GM23248 (cell line): ENCODE measurements around the gene UCN. TPM values are rescaled to one million over a fixed set of nuclear protein-coding genes. Genes with fewer than 3 reads are reported as not detected.

ENCODE experiments used
- DNase-seq: peaks from one replicate; pipeline ENCODE4 v3.0.0-alpha.2; 2015
- H2AFZ ChIP-seq: fragments of 200-600 bp; sonication (generic); 2 replicates; pipeline ENCODE4 v1.6.1; 2016; ENCODE audit warnings: antibody characterized with exemption
- H3F3A ChIP-seq: fragments of 200-600 bp; sonication (generic); 2 replicates; pipeline ENCODE4 v1.6.1; 2016; ENCODE audit warnings: mild to moderate bottlenecking, antibody characterized with exemption, mixed run types; ENCODE audit not compliant: insufficient read depth
- H3K27ac ChIP-seq: fragments of 200-600 bp; sonication (generic); 2 replicates; pipeline ENCODE4 v1.5.1; 2016; ENCODE audit warnings: mild to moderate bottlenecking
- H3K27me3 ChIP-seq: fragments of 200-600 bp; sonication (generic); replicated peaks from 2 replicates; pipeline ENCODE4 v1.6.1; 2016; ENCODE audit warnings: mild to moderate bottlenecking; ENCODE audit not compliant: insufficient read depth
- H3K36me3 ChIP-seq: fragments of 200-600 bp; sonication (generic); 2 replicates; pipeline ENCODE4 v1.6.1; 2016; ENCODE audit warnings: low read depth, mild to moderate bottlenecking
- H3K4me1 ChIP-seq: fragments of 200-600 bp; sonication (generic); 2 replicates; pipeline ENCODE4 v1.6.1; 2016; ENCODE audit warnings: mild to moderate bottlenecking; ENCODE audit not compliant: insufficient read depth
- H3K4me2 ChIP-seq: fragments of 200-600 bp; sonication (generic); one replicate; pipeline ENCODE4 v1.6.1; 2016; ENCODE audit warnings: mild to moderate bottlenecking; ENCODE audit not compliant: unreplicated experiment
- H3K4me3 ChIP-seq: fragments of 200-600 bp; sonication (generic); 2 replicates; pipeline ENCODE4 v1.5.1; 2016; ENCODE audit warnings: mild to moderate bottlenecking
- H3K79me2 ChIP-seq: fragments of 200-600 bp; sonication (generic); 2 replicates; pipeline ENCODE4 v1.6.1; 2016; ENCODE audit warnings: mild to moderate bottlenecking; ENCODE audit not compliant: insufficient read depth
- H3K9ac ChIP-seq: fragments of 200-600 bp; sonication (generic); 2 replicates; pipeline ENCODE4 v1.6.1; 2016; ENCODE audit warnings: mild to moderate bottlenecking
- H3K9me2 ChIP-seq: fragments of 200-600 bp; sonication (generic); 2 replicates; pipeline ENCODE4 v1.6.1; 2016; ENCODE audit warnings: mixed run types, mild to moderate bottlenecking, moderate library complexity; ENCODE audit not compliant: insufficient read depth
- H3K9me3 ChIP-seq: fragments of 200-600 bp; sonication (generic); one replicate; pipeline ENCODE4 v1.6.1; 2017; ENCODE audit warnings: low read depth
- H4K20me1 ChIP-seq: fragments of 200-600 bp; sonication (generic); 2 replicates; pipeline ENCODE4 v1.6.0; 2016; ENCODE audit not compliant: insufficient read depth
- EZH2 ChIP-seq: fragments of 200-600 bp; sonication (generic); IDR thresholded peaks from 2 replicates; pipeline ENCODE4 v1.6.1; 2018; ENCODE audit warnings: antibody characterized with exemption, mild to moderate bottlenecking; ENCODE audit not compliant: insufficient read depth, poor library complexity, severe bottlenecking
- EZH2phosphoT487 ChIP-seq: fragments of 200-600 bp; sonication (generic); IDR thresholded peaks from 2 replicates; pipeline ENCODE4 v1.6.1; 2018; ENCODE audit warnings: antibody characterized with exemption, moderate library complexity, mild to moderate bottlenecking, low read depth; ENCODE audit not compliant: insufficient read depth
- WGBS, 2 experiments: methylation state at CpG; one replicate each; pipeline ENCODE4 v1.1.6; 2015 to 2017; ENCODE audit warnings: low lambda C conversion rate in 2 of 2, low coverage in 1 of 2; ENCODE audit errors: missing lambda C conversion rate in 2 of 2; 5-methylcytosine and 5-hydroxymethylcytosine counted together
- in situ Hi-C: fragments of 300-500 bp; cut with MboI; formaldehyde crosslinking; loops from 2 replicates; pipeline ENCODE4 v1.15.0; 2020
- polyA plus RNA-seq: library from polyadenylated mRNA; unstranded; fragments of >200 nt; fragmentation: Nextera tagmentation; extraction: Ambion mirVana; gene quantifications from 2 replicates; pipeline ENCODE4 v1.2.1, GENCODE V29; 2016
- total RNA-seq: library from RNA; depleted of rRNA; stranded (reverse); fragments of >200 nt; shearing (Covaris generic); gene quantifications from 2 replicates; pipeline ENCODE4 v1.2.3, GENCODE V29; 2014

UCN gene
- total and polyA plus RNA-seq, 2 experiments from 2014 or later = 1.6 TPM; not detected in 1

DNA sequence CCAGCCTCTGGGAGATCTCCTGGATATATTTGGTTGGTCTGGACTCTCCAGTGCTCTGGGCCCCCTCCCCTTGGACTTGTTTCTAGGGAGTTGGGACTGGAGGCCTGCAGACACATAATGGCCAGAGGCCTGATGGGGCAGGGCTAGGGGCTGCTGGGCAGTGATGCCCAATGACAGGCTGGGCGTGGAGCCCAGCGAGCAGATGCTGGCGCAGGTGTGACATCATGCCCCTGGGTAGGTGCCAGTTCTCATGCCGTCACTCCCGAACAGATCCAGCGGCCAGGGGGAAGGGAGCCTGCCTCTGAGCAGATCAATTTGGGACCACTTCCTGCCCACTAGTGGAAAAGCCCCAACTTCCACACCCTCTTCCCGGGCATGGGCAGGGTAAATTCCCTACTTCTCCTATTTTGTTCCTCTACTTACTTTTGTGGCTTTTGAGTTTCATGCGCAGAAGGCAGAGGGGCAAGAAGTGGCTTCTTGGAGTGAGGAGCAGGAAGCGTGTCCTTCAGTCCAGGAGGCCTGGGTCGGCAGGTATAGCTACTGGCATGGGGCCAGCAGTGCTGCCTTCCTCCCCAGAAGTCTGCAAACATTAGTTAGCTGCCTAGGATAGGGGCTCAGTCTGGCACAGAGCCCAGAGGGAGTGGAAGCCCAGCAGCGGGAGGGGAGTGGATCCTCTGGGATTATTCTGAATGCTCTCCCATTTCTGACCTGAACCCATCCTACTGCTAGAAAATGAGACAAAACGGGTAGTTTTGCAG lies 8.6 kb upstream of the UCN start:
- in situ Hi-C loops = no loop called here
- H3K27ac ChIP-seq = no peak overlapping the region
- H3K4me2 ChIP-seq = no peak overlapping the region
- no peak overlapping the region for H2AFZ ChIP-seq
- H3K4me3 ChIP-seq = no peak overlapping the region
- H3K9me3 ChIP-seq = no peaks in the 10 kb centered on the region
- H3F3A ChIP-seq = peaks cover 13% of the 10 kb centered on the region
- DNase-seq = no peak
- H3K4me1 ChIP-seq = peaks cover 13% of the 10 kb centered on the region
- H4K20me1 ChIP-seq = no peaks in the 10 kb centered on the region
- H3K27me3 ChIP-seq = no peaks in the 10 kb centered on the region
- TF ChIP-seq EZH2 (no peak), EZH2phosphoT487 (no peak)
- H3K36me3 ChIP-seq = no peaks in the 10 kb centered on the region
- 81 to 82% methylated on average over 10 to 12 of the region's 12 CpGs for WGBS, 2 experiments
- no peaks in the 10 kb centered on the region for H3K9me2 ChIP-seq
- peaks cover 18% of the 10 kb centered on the region for H3K79me2 ChIP-seq
- H3K9ac ChIP-seq = no peak overlapping the region

DNA sequence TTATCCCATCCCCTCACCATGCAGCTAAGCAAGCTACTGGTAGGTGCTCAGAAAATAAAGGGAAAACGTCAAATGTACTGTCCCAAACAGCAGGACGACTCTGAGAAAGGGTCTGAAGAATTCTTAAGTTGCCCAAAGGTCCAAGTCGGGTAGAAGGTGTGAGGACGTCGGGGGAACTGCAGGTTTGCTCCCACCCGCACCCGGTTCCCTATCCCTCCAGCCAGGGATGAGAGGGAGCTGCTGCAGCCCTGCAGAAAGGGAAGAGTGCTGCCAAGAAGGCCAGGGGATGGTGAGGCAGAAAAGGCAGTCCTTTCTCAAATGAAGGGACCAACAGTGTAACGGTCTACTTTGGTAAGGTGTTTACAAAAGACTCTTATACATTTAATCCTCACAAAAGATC lies 6.9 kb upstream of the UCN start:
- H4K20me1 ChIP-seq = no peaks in the 10 kb centered on the region
- no peaks in the 10 kb centered on the region for H3K9me3 ChIP-seq
- no peak for DNase-seq
- H3K27me3 ChIP-seq = no peaks in the 10 kb centered on the region
- no peak overlapping the region for H3K9ac ChIP-seq
- no peak overlapping the region for H2AFZ ChIP-seq
- H3K79me2 ChIP-seq = peaks cover 13% of the 10 kb centered on the region
- no peak overlapping the region for H3K27ac ChIP-seq
- H3F3A ChIP-seq = no peaks in the 10 kb centered on the region
- TF ChIP-seq EZH2phosphoT487 (no peak), EZH2 (no peak)
- 73 to 74% methylated on average over 8 of the region's 8 CpGs for WGBS, 2 experiments
- in situ Hi-C loops = no loop called here
- no peak overlapping the region for H3K4me3 ChIP-seq
- no peak overlapping the region for H3K4me2 ChIP-seq
- H3K9me2 ChIP-seq = no peaks in the 10 kb centered on the region
- no peaks in the 10 kb centered on the region for H3K4me1 ChIP-seq
- H3K36me3 ChIP-seq = no peaks in the 10 kb centered on the region

DNA sequence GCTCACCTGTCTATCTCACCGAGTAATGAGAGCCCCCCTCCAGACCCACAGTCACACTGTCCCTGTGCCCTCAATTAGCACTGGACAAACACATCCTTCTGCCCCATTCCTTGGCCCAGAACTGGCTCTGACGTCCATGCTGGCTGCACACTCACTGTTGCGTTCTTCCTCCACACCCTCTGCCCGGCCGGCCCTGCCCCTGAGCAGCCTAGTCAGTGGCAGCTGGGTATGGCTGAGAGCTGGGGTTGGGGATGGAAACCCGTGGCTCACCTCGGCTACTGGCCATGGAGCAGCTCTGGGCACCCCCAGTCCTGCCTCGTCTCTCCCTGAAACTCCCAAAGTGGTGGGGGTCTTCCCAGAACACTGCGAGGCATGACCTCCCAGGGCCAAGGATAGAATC lies 6.5 kb upstream of the UCN start:
- Histone ChIP-seq H3K9me2 (no peaks in the 10 kb centered on the region), H3K9me3 (no peaks in the 10 kb centered on the region), H3K9ac (no peak overlapping the region), H3F3A (no peaks in the 10 kb centered on the region), H4K20me1 (no peaks in the 10 kb centered on the region), H3K79me2 (peaks cover 10% of the 10 kb centered on the region), H3K27me3 (no peaks in the 10 kb centered on the region), H3K27ac (no peak overlapping the region), H3K4me2 (no peak overlapping the region), H2AFZ (no peak overlapping the region), H3K4me3 (no peak overlapping the region), H3K4me1 (no peaks in the 10 kb centered on the region), H3K36me3 (no peaks in the 10 kb centered on the region)
- WGBS, 2 experiments = 85% methylated on average over 9 of the region's 9 CpGs
- in situ Hi-C loops = no loop called here
- TF ChIP-seq EZH2 (no peak), EZH2phosphoT487 (no peak)
- no peak for DNase-seq

DNA sequence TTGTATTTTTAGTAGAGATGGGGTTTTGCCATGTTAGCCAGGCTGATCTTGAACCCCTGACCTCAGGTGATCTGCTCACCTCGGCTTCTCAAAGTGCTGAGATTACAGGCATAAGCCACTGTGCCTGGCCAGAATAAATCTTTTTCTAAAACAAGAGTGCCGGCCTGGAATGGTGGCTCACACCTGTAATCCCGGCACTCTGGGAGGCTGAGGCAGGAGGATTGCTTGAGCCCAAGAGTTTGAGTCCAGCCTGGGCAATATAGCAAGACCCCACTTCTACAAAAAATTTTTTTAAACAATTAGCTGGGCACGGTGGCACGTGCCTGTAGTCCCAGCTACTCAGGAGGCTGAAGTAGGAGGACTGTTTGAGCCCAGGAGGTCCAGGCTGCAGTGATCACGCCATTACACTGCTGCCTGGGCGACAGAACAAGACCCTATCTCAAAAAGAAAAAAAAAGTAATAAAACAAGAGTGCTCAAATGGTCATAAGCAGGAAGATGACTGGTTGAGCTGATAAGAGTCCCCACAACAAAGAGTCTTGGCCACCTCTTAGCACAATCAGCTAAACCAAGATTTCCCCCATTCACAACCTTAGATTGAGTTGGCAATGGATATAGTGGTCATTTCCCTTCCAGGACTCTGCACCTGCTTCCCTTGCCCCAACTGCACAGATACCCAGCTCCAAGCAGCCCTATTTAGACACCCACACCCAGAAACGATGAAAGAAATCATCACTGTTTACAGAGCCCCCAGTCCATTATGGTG lies 5.8 kb upstream of the UCN start:
- Histone ChIP-seq H3K9me3 (no peaks in the 10 kb centered on the region), H2AFZ (no peak overlapping the region), H3F3A (no peaks in the 10 kb centered on the region), H3K27ac (no peak overlapping the region), H3K36me3 (no peaks in the 10 kb centered on the region; the same call in 1 of the 2 replicates), H4K20me1 (no peaks in the 10 kb centered on the region), H3K27me3 (no peaks in the 10 kb centered on the region), H3K9ac (no peak overlapping the region), H3K79me2 (peaks cover 3% of the 10 kb centered on the region), H3K4me2 (no peak overlapping the region), H3K4me3 (no peak overlapping the region), H3K4me1 (no peaks in the 10 kb centered on the region), H3K9me2 (no peaks in the 10 kb centered on the region)
- in situ Hi-C loops = no loop called here
- 90 to 93% methylated on average over 8 of the region's 8 CpGs for WGBS, 2 experiments
- no peak for TF ChIP-seq EZH2phosphoT487
- TF ChIP-seq EZH2 = no peak
- no peak for DNase-seq
